ENCODE measurements around the gene PNRC1.
A peak's percentile ranks its signal among the peaks of the same experiment; 100 is the strongest.
"Not testable (repeated sequence)": the region's sequence is repeated elsewhere in the genome, so short reads cannot be mapped to it uniquely, and the experiment has no call there.

The PNRC1 gene

DNA sequence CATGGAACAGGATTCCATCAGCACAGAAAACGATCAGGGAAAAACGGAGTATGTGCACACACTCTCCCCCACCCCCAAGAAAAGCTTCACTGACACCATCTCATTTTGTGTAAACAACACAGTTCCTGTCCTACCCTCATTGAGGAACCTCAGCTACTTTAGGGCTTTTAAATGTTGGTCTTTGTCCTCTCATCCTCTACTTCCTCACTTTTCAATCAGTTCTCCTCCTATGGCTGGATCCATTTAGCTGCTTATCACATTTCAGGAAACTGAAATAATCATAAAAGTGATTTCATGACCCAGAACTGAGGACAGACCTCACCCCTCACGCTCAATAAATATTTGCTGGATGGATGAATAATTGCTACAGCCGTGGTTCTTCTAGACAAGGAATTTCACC, 33.1 kb upstream of the PNRC1 start:
- Histone ChIP-seq H3K36me3 (ENCODE audit: insufficient read depth, low read length) (no peaks in the 10 kb centered on the region), H3K9me3 (ENCODE audit: low read length) (no peaks in the 10 kb centered on the region), H3K4me3 (ENCODE audit: low read length) (no peak overlapping the region), H3K4me1 (ENCODE audit: insufficient read depth, low read length) (no peaks in the 10 kb centered on the region), H2AFZ (ENCODE audit: low read depth, low read length) (no peak overlapping the region), H3K27me3 (ENCODE audit: insufficient read depth, low read length) (peaks cover 12% of the 10 kb centered on the region)

DNA sequence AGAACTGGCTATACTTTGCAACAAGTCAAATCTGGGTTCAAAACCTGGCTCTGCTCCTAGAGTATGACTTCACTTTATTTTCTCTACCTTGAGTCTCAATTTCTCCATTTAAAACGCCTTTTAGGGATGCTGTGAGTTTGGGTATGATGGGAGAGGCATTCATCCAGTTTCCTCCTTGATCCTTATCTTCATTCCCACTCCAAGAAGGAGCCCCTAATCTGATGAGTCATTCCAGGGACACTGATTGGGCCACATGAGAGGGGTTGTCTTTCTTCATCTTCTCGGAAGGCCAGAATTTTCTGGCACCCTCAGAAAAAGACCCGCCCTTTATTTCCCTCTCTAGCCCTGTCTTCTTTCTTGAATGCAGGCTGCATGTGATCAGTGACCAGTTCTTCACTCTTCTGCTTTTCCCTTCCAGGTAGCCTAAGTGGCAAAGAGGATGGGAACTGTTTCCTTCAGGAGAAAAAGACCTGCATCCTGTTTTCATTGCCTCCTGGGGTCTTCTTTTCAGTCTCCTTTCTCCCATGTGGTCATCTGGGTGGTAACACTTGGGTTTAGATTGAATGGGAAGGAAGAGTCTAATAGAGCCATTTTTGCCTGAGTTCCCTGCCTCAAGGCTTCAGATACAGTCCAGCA, 32.1 kb upstream of the PNRC1 start:
- no peaks in the 10 kb centered on the region for H3K36me3 ChIP-seq (ENCODE audit: insufficient read depth, low read length)
- no peak overlapping the region for H3K4me3 ChIP-seq (ENCODE audit: low read length)
- no peaks in the 10 kb centered on the region for H3K4me1 ChIP-seq (ENCODE audit: insufficient read depth, low read length)
- peaks cover 12% of the 10 kb centered on the region for H3K27me3 ChIP-seq (ENCODE audit: insufficient read depth, low read length)
- no peak overlapping the region for H2AFZ ChIP-seq (ENCODE audit: low read depth, low read length)
- H3K9me3 ChIP-seq (ENCODE audit: low read length): no peaks in the 10 kb centered on the region

DNA sequence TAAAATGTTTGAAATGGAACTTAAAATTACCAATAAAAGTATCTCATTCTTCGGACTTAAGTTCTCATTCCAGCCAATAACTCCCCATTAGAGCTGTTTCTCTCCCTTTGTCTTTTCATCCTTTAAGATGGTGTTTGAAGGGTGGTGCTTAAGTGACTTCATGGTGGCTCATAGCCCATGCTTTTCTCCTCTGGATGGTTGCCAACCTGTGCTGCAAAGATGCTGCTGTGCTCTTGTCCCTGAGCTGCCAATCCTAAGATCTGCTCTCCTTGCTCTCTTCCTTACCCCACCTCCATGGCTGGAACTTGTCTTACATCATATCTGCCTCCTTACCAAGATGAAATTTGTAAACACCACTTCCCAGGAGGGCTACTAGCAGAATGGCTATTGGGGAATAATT, 31.6 kb upstream of the PNRC1 start:
- H2AFZ ChIP-seq (ENCODE audit: low read depth, low read length): no peak overlapping the region
- no peaks in the 10 kb centered on the region for H3K9me3 ChIP-seq (ENCODE audit: low read length)
- no peaks in the 10 kb centered on the region for H3K36me3 ChIP-seq (ENCODE audit: insufficient read depth, low read length)
- peaks cover 12% of the 10 kb centered on the region for H3K27me3 ChIP-seq (ENCODE audit: insufficient read depth, low read length)
- H3K4me3 ChIP-seq (ENCODE audit: low read length): no peak overlapping the region
- no peaks in the 10 kb centered on the region for H3K4me1 ChIP-seq (ENCODE audit: insufficient read depth, low read length)

DNA sequence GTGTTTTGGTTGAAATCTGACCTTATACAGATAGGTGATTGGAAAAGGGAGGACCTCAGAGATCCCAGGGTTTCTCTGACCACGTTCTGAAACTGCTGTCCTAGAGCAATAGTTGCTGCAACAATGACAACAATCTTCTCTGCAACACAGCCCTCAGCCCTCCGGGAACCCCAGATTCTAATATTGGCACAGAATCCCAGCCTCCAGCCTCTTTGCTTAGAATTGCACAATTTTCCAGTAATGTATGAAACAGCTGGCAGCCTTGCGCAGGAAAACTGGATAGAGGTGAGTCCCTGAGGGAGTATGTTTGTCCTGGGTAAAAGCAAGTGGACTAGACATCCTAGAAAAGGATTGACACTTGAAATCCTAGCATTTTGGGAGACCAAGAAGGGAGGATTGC, 30.4 kb upstream of the PNRC1 start:
- Histone ChIP-seq H3K4me3 (ENCODE audit: low read length) (no peak overlapping the region), H3K4me1 (ENCODE audit: insufficient read depth, low read length) (no peaks in the 10 kb centered on the region)

DNA sequence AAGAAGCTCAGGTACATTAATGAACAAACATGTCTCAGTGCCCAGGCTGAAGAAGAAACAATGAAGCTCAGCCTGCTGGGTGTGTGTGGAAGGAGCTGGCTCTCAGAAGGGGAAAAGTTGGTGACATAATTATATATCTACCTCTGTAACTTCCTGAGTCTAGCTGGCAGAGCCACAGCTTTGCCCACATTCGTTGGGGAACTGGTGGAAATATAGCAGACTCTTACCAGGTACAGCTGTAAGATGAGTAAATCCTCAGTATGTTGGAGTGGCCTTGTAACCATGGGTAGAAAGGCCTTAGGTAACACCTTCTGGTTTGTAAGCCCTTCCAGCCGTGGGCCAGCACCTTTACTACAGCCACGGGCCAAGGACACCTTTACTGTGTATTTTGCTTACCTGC, 29.9 kb upstream of the PNRC1 start:
- no peaks in the 10 kb centered on the region for H3K4me1 ChIP-seq (ENCODE audit: insufficient read depth, low read length)

More for the DNA sequence above, 30.4 kb upstream of the PNRC1 start:
- H3K36me3 ChIP-seq (ENCODE audit: insufficient read depth, low read length): no peaks in the 10 kb centered on the region
- H2AFZ ChIP-seq (ENCODE audit: low read depth, low read length): no peak overlapping the region
- peaks cover 12% of the 10 kb centered on the region for H3K27me3 ChIP-seq (ENCODE audit: insufficient read depth, low read length)
- H3K9me3 ChIP-seq (ENCODE audit: low read length): no peaks in the 10 kb centered on the region

DNA sequence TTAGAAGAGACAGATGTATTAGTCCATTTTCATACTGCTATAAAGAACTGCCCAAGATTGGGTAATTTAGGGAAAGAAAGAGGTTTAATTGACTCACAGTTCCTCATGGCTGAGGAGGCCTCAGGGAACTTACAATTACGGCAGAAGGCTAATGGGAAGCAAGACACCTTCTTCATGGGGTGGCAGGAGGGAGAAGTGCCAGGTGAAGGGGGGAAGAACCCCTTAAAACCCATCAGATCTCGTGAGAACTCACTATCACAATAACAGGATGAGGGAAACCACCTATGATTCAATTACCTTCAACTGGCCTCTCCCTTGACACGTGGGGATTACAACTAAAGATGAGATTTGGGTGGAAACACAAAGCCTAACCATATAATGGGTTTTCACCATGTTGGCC, 28.9 kb upstream of the PNRC1 start:
- H3K36me3 ChIP-seq (ENCODE audit: insufficient read depth, low read length): no peaks in the 10 kb centered on the region
- H3K9me3 ChIP-seq (ENCODE audit: low read length): no peaks in the 10 kb centered on the region
- peaks cover 12% of the 10 kb centered on the region for H3K27me3 ChIP-seq (ENCODE audit: insufficient read depth, low read length)

More for the DNA sequence above, 29.9 kb upstream of the PNRC1 start:
- Histone ChIP-seq H2AFZ (ENCODE audit: low read depth, low read length) (no peak overlapping the region), H3K36me3 (ENCODE audit: insufficient read depth, low read length) (no peaks in the 10 kb centered on the region), H3K27me3 (ENCODE audit: insufficient read depth, low read length) (peaks cover 12% of the 10 kb centered on the region), H3K9me3 (ENCODE audit: low read length) (no peaks in the 10 kb centered on the region), H3K4me3 (ENCODE audit: low read length) (no peak overlapping the region)

DNA sequence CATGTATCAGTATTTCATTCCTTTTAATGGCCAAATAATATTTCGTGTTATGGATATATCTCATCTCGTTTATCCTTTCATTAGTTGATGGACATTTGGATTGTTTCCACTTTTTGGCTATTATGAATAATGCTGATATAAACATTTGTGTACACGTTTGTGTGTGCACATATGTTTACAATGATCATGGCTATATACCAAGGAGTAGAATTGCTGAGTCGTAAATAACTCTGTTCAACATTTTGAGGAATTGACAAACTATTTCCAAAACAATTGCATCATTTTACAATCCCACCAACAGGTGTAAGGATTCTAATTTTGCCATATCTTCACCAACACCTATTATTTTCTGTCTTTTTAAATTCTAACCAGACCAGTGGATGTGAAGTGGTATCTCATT, 26.3 kb upstream of the PNRC1 start:
- no peaks in the 10 kb centered on the region for H3K36me3 ChIP-seq (ENCODE audit: insufficient read depth, low read length)
- H3K4me1 ChIP-seq (ENCODE audit: insufficient read depth, low read length): no peaks in the 10 kb centered on the region
- H3K27me3 ChIP-seq (ENCODE audit: insufficient read depth, low read length): peaks cover 12% of the 10 kb centered on the region
- no peak overlapping the region for H2AFZ ChIP-seq (ENCODE audit: low read depth, low read length)
- no peak overlapping the region for H3K4me3 ChIP-seq (ENCODE audit: low read length)
- H3K9me3 ChIP-seq (ENCODE audit: low read length): no peaks in the 10 kb centered on the region

More for the DNA sequence above, 28.9 kb upstream of the PNRC1 start:
- no peaks in the 10 kb centered on the region for H3K4me1 ChIP-seq (ENCODE audit: insufficient read depth, low read length)
- no peak overlapping the region for H3K4me3 ChIP-seq (ENCODE audit: low read length)
- no peak overlapping the region for H2AFZ ChIP-seq (ENCODE audit: low read depth, low read length)

DNA sequence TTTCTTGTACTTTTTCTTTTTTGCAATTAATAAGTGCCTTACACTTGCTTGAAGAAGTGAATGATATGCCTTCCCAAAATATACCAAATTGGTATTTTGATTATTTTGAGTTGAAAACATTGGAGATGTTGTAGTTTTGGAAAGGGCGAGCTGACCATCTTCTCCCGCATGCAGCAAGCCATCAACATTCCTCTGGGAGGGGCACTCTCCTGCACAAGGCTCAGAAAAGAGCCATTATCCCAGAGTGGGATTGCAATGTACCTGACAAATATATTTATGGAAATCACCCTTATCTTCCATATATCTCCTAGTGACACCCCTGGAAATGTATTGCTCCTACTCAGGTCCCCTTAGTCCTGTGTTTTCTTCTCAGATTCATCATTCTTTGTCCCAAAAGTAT, 22.8 kb upstream of the PNRC1 start:
- Histone ChIP-seq H2AFZ (ENCODE audit: low read depth, low read length) (no peak overlapping the region), H3K27me3 (ENCODE audit: insufficient read depth, low read length) (no peaks in the 10 kb centered on the region), H3K36me3 (ENCODE audit: insufficient read depth, low read length) (no peaks in the 10 kb centered on the region), H3K4me1 (ENCODE audit: insufficient read depth, low read length) (no peaks in the 10 kb centered on the region), H3K9me3 (ENCODE audit: low read length) (no peaks in the 10 kb centered on the region), H3K4me3 (ENCODE audit: low read length) (no peak overlapping the region)

DNA sequence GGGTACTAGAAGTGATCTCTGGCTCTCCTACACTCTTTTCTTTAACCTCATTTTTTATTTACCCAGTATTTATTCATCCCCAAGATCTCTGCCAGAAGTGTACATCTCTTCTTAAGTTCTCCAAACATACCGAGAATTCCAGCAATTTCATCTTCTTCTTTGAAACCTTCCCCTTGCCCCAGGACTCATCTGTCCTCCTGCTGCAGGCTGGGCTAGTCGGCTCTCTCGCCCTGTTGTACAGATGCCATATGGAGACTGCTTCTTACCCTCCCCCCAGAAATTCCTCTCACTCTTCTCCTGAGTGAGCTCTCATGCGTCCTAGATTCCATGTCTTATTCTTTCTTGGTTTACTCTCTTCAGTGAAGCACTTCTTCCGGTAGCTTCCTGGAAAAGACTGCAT, 21.9 kb upstream of the PNRC1 start:
- no peaks in the 10 kb centered on the region for H3K36me3 ChIP-seq (ENCODE audit: insufficient read depth, low read length)
- no peak overlapping the region for H3K4me3 ChIP-seq (ENCODE audit: low read length)
- peak overlapping the region; percentile 12 for H2AFZ ChIP-seq (ENCODE audit: low read depth, low read length)
- H3K9me3 ChIP-seq (ENCODE audit: low read length): no peaks in the 10 kb centered on the region
- no peaks in the 10 kb centered on the region for H3K27me3 ChIP-seq (ENCODE audit: insufficient read depth, low read length)
- no peaks in the 10 kb centered on the region for H3K4me1 ChIP-seq (ENCODE audit: insufficient read depth, low read length)

DNA sequence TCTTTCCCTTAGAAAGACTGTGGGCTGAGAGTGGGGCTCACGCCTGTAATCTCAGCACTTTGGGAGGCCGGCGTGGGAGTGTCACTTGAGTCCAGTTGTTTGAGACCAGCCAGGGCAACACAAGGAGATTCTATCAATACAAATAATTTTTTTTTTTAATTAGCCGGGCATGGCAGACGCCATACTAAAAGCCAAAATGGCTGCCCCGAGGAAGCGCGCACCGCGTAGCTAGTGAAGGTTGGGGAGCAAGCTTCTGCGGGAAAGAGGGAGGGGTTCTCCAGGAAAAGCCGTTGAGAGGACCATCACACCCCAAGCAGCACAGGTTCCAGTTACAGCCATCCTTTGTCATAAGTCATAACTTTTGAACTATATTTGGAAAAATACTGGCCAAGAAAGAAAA, 21.3 kb upstream of the PNRC1 start:
- Histone ChIP-seq H2AFZ (ENCODE audit: low read depth, low read length) (peak overlapping the region; percentile 12), H3K4me3 (ENCODE audit: low read length) (no peak overlapping the region), H3K27me3 (ENCODE audit: insufficient read depth, low read length) (no peaks in the 10 kb centered on the region), H3K36me3 (ENCODE audit: insufficient read depth, low read length) (no peaks in the 10 kb centered on the region), H3K9me3 (ENCODE audit: low read length) (no peaks in the 10 kb centered on the region), H3K4me1 (ENCODE audit: insufficient read depth, low read length) (no peaks in the 10 kb centered on the region)

DNA sequence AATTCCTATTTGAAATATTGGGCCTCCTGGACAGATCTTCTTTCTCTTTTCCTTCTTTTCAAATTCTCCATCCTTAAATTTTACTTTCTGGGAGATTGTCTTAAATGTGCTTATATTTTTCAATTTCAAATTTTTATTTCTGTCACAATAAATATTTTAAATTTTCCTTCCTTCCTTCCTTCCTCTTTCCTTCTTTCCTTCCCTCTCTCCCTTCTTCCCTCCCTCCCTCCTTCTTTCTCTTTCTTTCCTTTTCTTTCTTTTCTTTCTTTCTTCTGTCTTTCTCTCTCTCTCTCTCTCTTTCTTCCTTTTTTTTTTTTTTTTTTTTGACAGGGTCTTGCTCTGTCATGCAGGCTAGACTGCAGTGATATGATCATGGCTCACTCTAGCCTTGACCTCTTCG, 16.7 kb upstream of the PNRC1 start:
- H3K4me3 ChIP-seq (ENCODE audit: low read length): no peak overlapping the region
- peaks cover 3% of the 10 kb centered on the region for H3K27me3 ChIP-seq (ENCODE audit: insufficient read depth, low read length)
- H3K9me3 ChIP-seq (ENCODE audit: low read length): no peaks in the 10 kb centered on the region
- H3K4me1 ChIP-seq (ENCODE audit: insufficient read depth, low read length): no peaks in the 10 kb centered on the region
- no peaks in the 10 kb centered on the region for H3K36me3 ChIP-seq (ENCODE audit: insufficient read depth, low read length)
- no peak overlapping the region for H2AFZ ChIP-seq (ENCODE audit: low read depth, low read length)

DNA sequence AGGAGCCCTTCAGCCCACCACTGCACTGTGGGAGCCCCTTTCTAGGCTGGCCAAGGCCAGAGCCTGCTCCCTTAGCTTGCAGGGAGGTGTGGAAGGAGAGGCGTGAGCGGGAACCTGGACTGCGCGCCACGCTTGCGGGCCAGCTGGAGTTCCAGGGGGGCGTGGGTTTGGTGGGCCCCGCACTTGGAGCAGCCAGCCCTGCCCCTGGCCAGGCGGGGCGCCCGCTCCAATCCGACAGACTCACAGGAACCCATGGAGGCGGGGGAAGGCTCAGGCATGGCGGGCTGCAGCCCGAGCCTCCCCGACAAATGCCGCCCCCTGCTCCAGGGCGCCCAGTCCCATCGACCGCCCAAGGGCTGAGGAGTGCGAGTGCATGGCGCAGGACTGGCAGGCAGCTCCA, 15.6 kb upstream of the PNRC1 start:
- not testable (repeated sequence) for H3K9me3 ChIP-seq (ENCODE audit: low read length); H2AFZ ChIP-seq (ENCODE audit: low read depth, low read length); H3K36me3 ChIP-seq (ENCODE audit: insufficient read depth, low read length); H3K4me1 ChIP-seq (ENCODE audit: insufficient read depth, low read length); H3K4me3 ChIP-seq (ENCODE audit: low read length); H3K27me3 ChIP-seq (ENCODE audit: insufficient read depth, low read length)

DNA sequence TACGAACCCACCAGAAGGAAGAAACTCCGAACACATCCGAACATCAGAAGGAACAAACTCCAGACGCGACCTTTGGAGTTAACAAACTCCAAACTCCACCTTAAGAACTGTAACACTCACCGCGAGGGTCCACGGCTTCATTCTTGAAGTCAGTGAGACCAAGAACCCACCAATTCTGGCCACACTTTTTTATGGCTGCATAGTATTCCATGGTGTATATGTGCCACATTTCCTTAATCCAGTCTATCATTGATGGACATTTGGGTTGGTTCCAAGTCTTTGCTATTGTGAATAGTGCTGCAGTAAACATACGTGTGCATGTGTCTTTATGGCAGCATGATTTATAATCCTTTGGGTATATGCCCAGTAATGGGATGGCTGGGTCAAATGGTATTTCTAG, 14.4 kb upstream of the PNRC1 start:
- H3K4me1 ChIP-seq (ENCODE audit: insufficient read depth, low read length); H3K4me3 ChIP-seq (ENCODE audit: low read length); H3K9me3 ChIP-seq (ENCODE audit: low read length); H3K36me3 ChIP-seq (ENCODE audit: insufficient read depth, low read length); H2AFZ ChIP-seq (ENCODE audit: low read depth, low read length): not testable (repeated sequence)
- peaks cover 15% of the 10 kb centered on the region for H3K27me3 ChIP-seq (ENCODE audit: insufficient read depth, low read length)

DNA sequence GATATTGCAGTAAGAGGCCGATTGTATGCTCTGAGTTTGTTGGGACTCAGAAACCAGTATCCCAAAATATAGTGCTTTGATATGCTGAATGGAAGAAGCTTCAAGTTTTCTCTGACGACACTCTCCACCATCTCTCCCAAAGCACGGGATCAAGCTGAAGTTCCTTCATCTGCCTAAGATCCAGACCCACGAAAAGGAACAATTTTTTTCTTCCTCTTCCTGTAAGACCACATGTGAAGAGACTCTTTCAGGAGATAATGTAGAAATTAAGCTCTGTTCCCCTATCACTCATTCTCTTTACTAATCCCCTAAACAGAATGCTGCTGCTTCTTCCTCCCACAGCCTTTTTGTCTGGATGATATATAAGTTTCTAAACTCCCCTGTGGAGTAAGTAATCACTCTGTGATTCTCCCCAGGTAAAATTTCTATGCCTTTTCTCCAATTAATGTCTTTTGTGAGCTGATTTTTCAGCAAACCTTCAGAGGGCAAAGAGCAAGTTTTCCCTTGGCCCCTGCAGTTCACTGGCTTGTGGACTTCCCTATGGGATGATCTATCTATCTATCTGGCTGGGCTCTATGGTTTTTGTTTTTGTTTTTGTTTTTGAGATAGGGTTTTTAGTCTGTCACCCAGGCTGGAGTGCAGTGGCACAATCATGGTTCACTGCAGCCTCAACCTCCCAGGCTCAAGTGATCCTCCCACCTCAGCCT, 13.5 kb upstream of the PNRC1 start:
- Histone ChIP-seq H3K9me3 (ENCODE audit: low read length) (no peaks in the 10 kb centered on the region), H3K4me1 (ENCODE audit: insufficient read depth, low read length) (no peaks in the 10 kb centered on the region), H3K4me3 (ENCODE audit: low read length) (no peak overlapping the region), H3K27me3 (ENCODE audit: insufficient read depth, low read length) (peaks cover 17% of the 10 kb centered on the region), H3K36me3 (ENCODE audit: insufficient read depth, low read length) (no peaks in the 10 kb centered on the region), H2AFZ (ENCODE audit: low read depth, low read length) (no peak overlapping the region)
